Measurements from ENCODE around the gene CPLANE1. TPM values are rescaled to one million over a fixed set of nuclear protein-coding genes. Genes with fewer than 3 reads are reported as not detected.
"Not testable (repeated sequence)": the region's sequence is repeated elsewhere in the genome, so short reads cannot be mapped to it uniquely, and the experiment has no call there.

The CPLANE1 gene
- total and polyA plus RNA-seq, 2 donors, result 5.3 to 89.6 TPM

DNA sequence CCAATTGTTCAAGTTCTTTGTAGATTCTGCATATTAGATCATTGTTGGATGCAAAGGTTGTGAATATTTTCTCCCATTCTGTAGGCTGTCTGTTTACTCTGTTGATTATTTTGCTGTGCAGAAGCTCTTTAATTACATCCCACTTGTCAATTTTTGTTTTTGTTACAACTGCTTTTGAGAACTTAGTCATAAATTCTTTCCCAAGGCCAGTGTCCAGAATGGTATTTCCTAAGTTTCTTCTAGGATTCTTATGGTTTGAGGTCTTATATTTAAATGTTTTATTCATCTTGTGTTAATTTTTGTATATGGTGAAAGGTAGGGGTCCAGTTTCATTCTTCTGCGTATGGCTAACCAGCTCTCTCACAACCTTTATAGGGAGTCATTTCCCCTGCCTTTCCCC lies 116.5 kb downstream of the CPLANE1 start:
- Histone ChIP-seq H3K36me3 (ENCODE audit: insufficient read depth) (peaks cover 7% of the 10 kb centered on the region), H3K4me3 (ENCODE audit: low read depth, low read length) (no peak overlapping the region), H3K4me1 (ENCODE audit: insufficient read depth) (no peaks in the 10 kb centered on the region), H3K27ac (ENCODE audit: low read depth) (no peak overlapping the region)
- no peak for DNase-seq (ENCODE audit: extremely low spot score)
- 98% methylated on average over 1 of the region's 1 CpG for WGBS

DNA sequence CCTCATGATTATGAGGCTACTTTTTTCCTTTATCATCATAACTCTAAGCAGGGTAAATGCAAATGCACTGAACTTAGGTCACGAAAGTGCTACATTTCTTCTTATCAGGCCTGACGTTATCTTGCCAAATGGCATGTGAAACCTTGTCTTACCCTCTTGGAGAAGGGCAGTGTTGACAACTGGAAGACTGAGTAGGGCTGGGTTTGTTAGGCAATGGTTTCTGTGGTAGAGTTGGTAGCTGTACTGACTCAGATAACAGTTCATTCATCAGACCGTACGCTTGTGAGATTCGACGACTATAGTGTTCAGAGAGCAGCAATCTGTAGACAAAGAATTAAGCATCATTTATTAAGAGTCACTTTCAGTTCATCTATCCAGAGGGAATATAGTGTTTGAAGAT lies 127.7 kb downstream of the CPLANE1 start:
- no peak for DNase-seq (ENCODE audit: extremely low spot score)
- Histone ChIP-seq H3K4me1 (ENCODE audit: insufficient read depth) (no peaks in the 10 kb centered on the region), H3K27ac (ENCODE audit: low read depth) (no peak overlapping the region), H3K4me3 (ENCODE audit: low read depth, low read length) (no peak overlapping the region), H3K36me3 (ENCODE audit: insufficient read depth) (peaks cover 2% of the 10 kb centered on the region)
- WGBS, result 81% methylated on average over 6 of the region's 6 CpGs

DNA sequence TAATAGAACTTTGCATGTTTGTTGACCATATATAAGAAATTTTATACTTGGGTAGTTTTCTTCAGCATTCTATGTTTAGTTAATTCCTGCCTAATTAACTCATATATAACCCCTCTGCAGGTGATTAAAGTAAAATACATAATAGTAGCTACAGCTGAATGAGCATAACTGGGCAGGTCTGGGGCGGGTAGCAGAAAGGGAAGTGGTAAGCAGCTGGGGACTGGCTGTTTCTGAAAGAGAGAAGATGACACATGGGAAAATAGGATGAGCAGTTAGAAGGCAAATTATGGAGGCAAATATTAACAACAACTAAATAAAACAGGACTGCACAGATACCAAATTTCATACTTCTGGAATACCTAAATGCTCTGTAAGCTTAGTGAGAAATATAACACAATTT lies 128.1 kb downstream of the CPLANE1 start:
- Histone ChIP-seq H3K4me3 (ENCODE audit: low read depth, low read length) (no peak overlapping the region), H3K27ac (ENCODE audit: low read depth) (no peak overlapping the region), H3K4me1 (ENCODE audit: insufficient read depth) (no peaks in the 10 kb centered on the region), H3K36me3 (ENCODE audit: insufficient read depth) (peaks cover 2% of the 10 kb centered on the region)
- DNase-seq (ENCODE audit: extremely low spot score), result no peak
- WGBS, result 86% methylated on average over 1 of the region's 1 CpG

DNA sequence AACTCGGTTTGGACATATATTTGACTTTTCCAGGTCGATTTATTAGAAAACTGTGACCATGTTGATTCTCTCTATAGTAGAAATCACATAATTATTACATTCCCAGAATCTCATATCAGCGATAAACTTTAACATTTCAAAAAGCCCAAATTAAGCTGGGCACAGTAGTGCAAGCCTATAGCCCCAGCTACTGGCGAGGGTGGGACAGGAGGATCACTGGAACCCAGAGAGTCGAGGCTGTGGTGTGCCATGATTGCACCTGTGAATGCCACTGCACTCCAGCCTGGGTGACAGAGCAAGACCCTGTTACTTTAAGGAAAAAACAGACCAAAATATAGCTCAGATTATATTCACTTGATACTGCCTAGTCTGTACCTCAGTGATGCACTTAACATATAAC lies 128.9 kb downstream of the CPLANE1 start:
- DNase-seq (ENCODE audit: extremely low spot score), result no peak
- WGBS, result 96% methylated on average over 5 of the region's 5 CpGs
- Histone ChIP-seq H3K4me3 (ENCODE audit: low read depth, low read length) (no peak overlapping the region), H3K4me1 (ENCODE audit: insufficient read depth) (no peaks in the 10 kb centered on the region), H3K27ac (ENCODE audit: low read depth) (no peak overlapping the region), H3K36me3 (ENCODE audit: insufficient read depth) (peaks cover 3% of the 10 kb centered on the region)

DNA sequence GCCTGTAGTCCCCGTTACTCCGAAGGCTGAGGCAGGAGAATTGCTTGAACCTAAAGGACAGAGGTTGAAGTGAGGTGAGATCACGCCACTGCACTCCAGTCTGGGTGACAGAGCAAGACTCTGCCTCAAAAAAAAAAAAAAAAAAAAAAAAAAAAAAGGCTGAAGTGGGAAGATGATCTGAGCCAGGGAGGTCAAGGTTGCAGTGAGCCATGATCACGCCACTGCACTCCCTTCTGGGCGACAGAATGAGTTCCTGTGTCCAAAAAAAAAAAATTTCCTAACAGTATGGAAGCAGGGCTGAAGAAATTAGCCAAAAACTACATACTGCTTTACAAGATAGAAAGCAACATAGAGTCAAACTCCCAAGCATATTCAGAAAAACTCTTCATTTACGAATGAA lies 132.8 kb downstream of the CPLANE1 start:
- H3K4me3 ChIP-seq (ENCODE audit: low read depth, low read length), result no peak overlapping the region
- WGBS, result 97% methylated on average over 6 of the region's 6 CpGs
- no peak overlapping the region for H3K27ac ChIP-seq (ENCODE audit: low read depth)
- H3K36me3 ChIP-seq (ENCODE audit: insufficient read depth), result peaks cover 6% of the 10 kb centered on the region
- H3K4me1 ChIP-seq (ENCODE audit: insufficient read depth), result no peaks in the 10 kb centered on the region
- DNase-seq (ENCODE audit: extremely low spot score), result no peak

DNA sequence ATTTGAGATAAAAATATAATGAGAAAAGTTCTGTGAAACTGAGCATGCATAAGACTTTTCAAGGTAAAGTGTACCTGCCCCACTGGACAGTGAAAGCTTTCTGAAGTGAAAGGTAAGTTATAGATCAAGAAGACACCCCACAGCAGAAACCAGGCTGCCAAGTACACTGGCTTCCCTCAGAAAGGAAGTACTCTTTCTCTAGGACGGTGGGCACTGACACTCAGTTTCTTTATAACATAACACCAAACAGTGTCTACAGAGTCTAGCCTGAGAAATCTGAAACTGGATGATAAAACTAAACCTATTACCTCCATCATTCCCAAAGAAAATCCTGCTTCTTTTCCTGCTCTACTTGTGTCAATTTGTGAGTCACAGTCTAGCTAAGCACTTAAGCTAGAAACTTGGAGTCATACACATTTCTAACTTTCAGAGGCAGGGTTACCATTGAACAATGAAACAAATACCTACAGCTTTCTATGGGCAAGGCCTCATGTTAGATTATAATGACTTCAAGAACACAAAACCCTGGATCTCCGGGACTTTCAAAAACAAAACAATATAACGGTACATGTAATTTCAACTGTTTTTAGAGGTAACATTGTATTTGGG lies 136.7 kb downstream of the CPLANE1 start:
- 91% methylated on average over 3 of the region's 3 CpGs for WGBS
- peaks cover 11% of the 10 kb centered on the region for H3K36me3 ChIP-seq (ENCODE audit: insufficient read depth)

DNA sequence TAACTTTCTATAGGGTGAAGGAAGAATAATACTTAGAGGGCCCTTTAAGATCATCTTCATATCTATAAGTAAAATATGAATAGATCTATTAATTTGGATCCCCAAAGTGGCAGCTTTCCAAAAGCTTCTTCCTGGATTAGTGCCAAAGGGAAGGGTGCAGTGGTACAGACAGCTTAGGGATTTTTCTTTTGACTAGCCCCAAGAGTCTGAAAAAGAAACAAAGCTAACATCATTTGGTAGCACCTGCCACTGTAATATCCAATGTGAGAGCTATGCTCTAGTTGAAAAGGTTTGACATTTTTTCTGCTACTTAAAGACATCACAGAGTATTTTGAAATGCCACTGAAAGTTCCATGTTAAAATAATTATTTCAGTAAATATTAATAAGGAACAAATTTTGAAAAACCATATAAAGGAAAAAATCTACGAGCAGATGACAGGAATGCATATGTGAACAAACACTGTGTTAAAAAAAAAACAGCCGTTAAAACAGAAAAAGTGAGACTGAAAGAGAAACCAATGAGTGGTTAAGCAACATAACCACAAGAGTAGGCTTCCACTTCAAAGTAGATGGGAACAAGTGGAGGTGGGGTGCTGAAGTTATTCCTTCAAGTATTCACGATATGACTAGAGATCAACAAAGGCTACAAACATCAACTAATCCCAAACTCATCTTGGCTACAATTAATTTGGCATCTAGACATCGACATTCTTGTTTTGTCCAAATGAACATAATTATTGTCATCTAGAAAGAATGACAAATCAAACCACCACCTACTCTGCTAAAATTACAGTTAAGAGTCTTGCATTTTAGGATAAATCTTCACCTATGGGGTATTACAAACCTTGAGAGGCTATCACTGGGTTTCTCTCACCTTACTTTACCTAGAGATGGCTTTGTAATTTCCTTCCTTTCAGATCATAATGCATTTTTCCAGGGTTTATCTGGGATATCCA lies 137.5 kb downstream of the CPLANE1 start:
- Histone ChIP-seq H3K4me3 (ENCODE audit: low read depth, low read length) (no peak overlapping the region), H3K4me1 (ENCODE audit: insufficient read depth) (no peaks in the 10 kb centered on the region), H3K36me3 (ENCODE audit: insufficient read depth) (peaks cover 11% of the 10 kb centered on the region), H3K27ac (ENCODE audit: low read depth) (no peak overlapping the region)
- WGBS, result 88% methylated on average over 4 of the region's 4 CpGs
- no peak for DNase-seq (ENCODE audit: extremely low spot score)

More for the DNA sequence above, 136.7 kb downstream of the CPLANE1 start:
- Histone ChIP-seq H3K4me1 (ENCODE audit: insufficient read depth) (no peaks in the 10 kb centered on the region), H3K27ac (ENCODE audit: low read depth) (no peak overlapping the region), H3K4me3 (ENCODE audit: low read depth, low read length) (no peak overlapping the region)
- no peak for DNase-seq (ENCODE audit: extremely low spot score)

DNA sequence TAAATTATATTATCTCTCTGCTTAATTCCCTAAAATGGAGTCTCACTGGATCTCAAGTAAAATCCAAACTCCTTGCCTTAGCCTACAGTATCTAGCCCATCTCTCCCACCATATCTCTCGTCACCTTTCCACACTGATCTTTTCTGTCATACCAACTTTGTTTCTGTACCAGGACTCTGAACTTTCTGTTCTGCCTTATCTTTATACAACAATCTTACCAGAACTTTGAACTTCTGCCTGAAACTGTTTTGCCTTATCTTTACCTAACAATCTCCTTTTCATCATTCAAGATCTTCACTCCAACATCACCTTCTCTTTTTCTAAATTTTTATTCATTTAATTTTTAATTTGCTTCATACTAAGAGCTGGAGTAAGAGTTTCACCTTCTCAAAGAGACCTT lies 139.0 kb downstream of the CPLANE1 start:
- Histone ChIP-seq H3K4me1 (ENCODE audit: insufficient read depth) (no peaks in the 10 kb centered on the region), H3K4me3 (ENCODE audit: low read depth, low read length) (no peak overlapping the region), H3K27ac (ENCODE audit: low read depth) (no peak overlapping the region), H3K36me3 (ENCODE audit: insufficient read depth) (peaks cover 9% of the 10 kb centered on the region)
- no peak for DNase-seq (ENCODE audit: extremely low spot score)
- 99% methylated on average over 1 of the region's 1 CpG for WGBS

DNA sequence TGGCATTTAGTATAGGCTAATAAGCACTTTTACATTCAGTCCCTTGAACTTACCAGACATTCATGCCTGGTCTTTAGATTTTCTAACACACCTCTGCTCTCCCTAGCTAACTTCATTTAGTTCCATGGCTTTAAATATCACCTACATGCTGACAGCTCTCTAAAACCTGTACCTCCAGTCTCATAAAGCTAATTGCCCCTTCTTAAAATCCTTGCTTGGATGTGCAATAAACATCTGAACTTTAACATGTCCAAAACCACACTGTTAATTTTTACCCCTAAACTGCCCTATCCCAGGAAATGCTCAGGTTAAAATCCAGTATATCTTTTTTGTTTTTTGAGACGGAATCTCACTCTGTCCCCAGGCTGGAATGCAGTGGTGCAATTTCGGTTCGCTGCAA lies 139.8 kb downstream of the CPLANE1 start:
- Histone ChIP-seq H3K36me3 (ENCODE audit: insufficient read depth) (peaks cover 12% of the 10 kb centered on the region), H3K4me1 (ENCODE audit: insufficient read depth) (no peaks in the 10 kb centered on the region), H3K27ac (ENCODE audit: low read depth) (no peak overlapping the region), H3K4me3 (ENCODE audit: low read depth, low read length) (no peak overlapping the region)
- no peak for DNase-seq (ENCODE audit: extremely low spot score)
- 97% methylated on average over 3 of the region's 3 CpGs for WGBS

DNA sequence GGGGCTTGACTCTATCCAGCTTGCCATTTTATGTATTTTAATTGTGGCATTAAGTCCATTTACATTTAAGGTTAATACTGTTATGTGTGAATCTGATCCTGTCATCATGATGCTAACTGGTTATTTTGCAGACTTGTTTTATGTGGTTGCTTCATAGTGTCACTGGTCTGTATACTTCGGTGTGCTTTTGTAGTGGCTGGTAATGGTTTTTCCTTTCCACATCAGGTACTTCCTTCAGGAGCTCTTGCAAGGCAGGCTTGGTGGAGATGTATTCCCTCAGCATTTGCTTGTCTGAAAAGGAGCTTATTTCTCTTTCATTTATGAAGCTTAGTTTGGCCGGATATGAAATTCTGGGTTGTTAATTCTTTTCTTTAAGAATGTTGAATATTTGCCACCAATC lies 145.9 kb downstream of the CPLANE1 start:
- H3K4me3 ChIP-seq (ENCODE audit: low read depth, low read length), result no peak overlapping the region
- WGBS, result 92% methylated on average over 2 of the region's 2 CpGs
- no peak for DNase-seq (ENCODE audit: extremely low spot score)
- H3K36me3 ChIP-seq (ENCODE audit: insufficient read depth), result peaks cover 4% of the 10 kb centered on the region
- H3K27ac ChIP-seq (ENCODE audit: low read depth), result no peak overlapping the region
- H3K4me1 ChIP-seq (ENCODE audit: insufficient read depth), result no peaks in the 10 kb centered on the region

DNA sequence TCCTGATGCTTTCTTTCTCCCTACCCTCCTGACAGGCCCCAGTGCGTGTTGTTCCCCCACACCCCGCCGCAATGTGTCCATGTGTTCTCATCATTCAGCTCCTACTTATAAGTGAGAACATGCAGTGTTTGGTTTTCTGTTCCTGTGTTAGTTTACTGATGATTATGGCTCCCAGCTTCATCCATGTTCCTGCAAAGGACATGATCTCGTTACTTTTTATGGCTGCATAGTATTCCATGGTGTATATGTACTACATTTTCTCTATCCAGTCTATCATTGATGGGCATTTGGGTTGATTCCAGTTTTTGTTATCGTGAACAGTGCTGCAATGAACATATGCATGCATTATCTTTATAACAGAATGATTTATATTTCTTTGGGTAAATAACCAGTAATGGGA lies 149.9 kb downstream of the CPLANE1 start:
- WGBS, result 95% methylated on average over 5 of the region's 5 CpGs
- DNase-seq (ENCODE audit: extremely low spot score); H3K4me3 ChIP-seq (ENCODE audit: low read depth, low read length); H3K27ac ChIP-seq (ENCODE audit: low read depth); H3K36me3 ChIP-seq (ENCODE audit: insufficient read depth); H3K4me1 ChIP-seq (ENCODE audit: insufficient read depth): not testable (repeated sequence)

DNA sequence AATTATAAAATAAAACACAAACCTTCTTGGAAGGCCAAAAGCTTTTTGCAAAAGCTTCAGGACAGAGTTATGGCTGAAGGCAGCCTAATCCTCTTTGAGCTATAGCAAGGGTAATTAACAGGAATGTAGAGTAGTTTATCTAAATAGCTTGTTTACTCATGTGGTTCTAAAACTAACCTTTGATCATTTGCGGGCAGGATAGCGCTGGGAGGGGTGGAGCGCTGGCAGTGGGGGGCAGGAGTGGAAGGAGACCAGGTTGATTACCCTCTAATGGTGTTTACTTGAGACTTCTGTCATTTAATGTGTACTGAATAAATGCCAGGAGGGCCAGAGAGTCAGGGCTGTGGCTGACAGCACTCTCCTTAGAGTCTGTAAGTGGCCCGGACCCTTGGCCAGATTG lies 155.4 kb downstream of the CPLANE1 start:
- not testable (repeated sequence) for H3K4me1 ChIP-seq (ENCODE audit: insufficient read depth); H3K27ac ChIP-seq (ENCODE audit: low read depth); DNase-seq (ENCODE audit: extremely low spot score); H3K4me3 ChIP-seq (ENCODE audit: low read depth, low read length); H3K36me3 ChIP-seq (ENCODE audit: insufficient read depth)
- 52% methylated on average over 3 of the region's 4 CpGs for WGBS

DNA sequence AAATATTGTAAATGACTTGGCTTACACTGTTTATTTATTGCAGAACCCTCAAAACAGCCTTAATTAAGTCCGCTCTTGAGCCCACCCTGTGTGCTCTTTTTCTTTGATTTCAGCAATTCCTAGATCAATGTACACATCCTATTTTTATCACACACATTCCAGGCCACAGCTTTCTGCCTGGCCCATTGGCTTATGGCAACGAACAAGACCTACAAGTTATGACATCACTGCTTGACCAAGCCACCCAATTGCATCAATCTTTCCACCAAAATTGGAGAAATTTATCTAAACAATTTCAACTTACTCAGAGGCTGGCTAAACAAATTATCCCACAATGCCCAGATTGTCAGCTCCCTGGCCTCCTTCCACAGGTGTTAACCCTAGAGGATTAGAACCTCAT lies 158.4 kb downstream of the CPLANE1 start:
- no peaks in the 10 kb centered on the region for H3K4me1 ChIP-seq (ENCODE audit: insufficient read depth)
- DNase-seq (ENCODE audit: extremely low spot score), result no peak
- WGBS, result 74% methylated on average over 2 of the region's 2 CpGs
- no peaks in the 10 kb centered on the region for H3K36me3 ChIP-seq (ENCODE audit: insufficient read depth)
- no peak overlapping the region for H3K4me3 ChIP-seq (ENCODE audit: low read depth, low read length)
- H3K27ac ChIP-seq (ENCODE audit: low read depth), result no peak overlapping the region

DNA sequence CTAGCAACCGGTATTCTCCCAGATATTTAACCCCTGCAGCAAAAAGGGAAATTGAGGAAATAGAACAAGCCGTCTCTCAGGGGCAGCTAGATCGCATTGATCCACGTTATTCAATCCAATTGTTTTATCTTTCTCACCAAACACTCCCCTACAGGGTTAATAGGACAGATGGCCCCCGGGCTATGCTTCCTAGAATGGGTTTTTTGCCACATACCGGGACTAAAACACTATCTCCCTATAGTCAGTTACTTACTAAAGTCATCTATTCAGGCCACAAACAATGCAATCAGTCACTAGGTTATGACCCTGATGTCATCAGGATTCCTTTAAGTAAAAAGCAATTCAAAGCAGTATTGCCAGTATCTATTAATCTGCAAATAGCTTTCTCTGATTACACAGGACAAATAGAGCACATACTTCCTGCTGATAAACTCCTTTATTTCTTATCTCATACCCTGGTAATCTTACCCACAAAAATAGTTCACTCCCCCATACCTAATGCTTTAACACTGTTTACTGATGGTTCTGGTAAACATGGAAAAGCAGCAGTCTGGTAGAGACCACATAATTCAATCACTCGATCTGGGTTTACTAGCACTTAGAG lies 159.0 kb downstream of the CPLANE1 start:
- Histone ChIP-seq H3K4me3 (ENCODE audit: low read depth, low read length) (no peak overlapping the region), H3K4me1 (ENCODE audit: insufficient read depth) (no peaks in the 10 kb centered on the region), H3K27ac (ENCODE audit: low read depth) (no peak overlapping the region), H3K36me3 (ENCODE audit: insufficient read depth) (no peaks in the 10 kb centered on the region)
- DNase-seq (ENCODE audit: extremely low spot score), result no peak
- 59% methylated on average over 7 of the region's 7 CpGs for WGBS
